ENCODE data around the gene GHSR.

GHSR gene

DNA sequence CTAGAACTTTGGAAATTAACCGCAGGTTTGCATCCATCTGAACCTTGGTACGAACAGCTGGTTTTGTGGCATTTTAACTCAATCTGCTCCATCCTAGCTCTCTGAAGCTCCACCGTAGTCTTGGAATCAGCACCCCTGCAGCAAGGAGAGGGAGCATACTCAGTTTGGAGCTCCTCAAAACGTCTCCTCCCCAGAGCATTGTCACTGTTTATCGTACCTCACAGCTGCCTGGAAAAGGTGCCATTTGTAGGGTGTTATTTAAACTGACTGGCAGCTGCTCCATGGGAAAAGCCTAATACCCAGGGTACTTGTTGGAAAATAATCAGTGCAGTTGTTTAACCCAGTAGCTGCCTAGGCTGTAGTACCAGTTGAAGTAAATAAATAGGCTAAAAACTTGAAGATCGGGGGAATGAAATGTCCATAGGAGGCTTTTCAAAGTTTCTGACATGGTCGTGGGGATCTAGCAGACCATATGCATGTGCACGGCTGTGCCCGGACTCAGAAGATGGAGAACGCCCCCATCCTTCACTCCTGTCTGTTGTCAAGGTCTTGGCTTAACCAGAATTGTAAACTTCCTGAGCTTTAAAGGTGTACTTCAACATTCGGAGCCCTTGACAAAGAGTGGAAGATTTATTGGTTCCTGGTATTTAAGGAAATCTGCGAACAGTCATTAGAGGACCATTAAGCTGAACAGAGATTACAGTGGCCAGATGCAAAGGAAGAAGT is 43.9 kb downstream of the GHSR start:
- no peak for DNase-seq
- Mint-ChIP-seq H3K4me1 (no peaks in the 10 kb centered on the region), H3K27ac (no peak overlapping the region), H3K4me3 (no peak overlapping the region), H3K36me3 (ENCODE audit: low read depth) (peaks cover 47% of the 10 kb centered on the region), H3K27me3 (ENCODE audit: low read depth, poor library complexity) (peaks cover 3% of the 10 kb centered on the region), H3K9me3 (peaks cover 23% of the 10 kb centered on the region)
- TF ChIP-seq, protein P1, sequence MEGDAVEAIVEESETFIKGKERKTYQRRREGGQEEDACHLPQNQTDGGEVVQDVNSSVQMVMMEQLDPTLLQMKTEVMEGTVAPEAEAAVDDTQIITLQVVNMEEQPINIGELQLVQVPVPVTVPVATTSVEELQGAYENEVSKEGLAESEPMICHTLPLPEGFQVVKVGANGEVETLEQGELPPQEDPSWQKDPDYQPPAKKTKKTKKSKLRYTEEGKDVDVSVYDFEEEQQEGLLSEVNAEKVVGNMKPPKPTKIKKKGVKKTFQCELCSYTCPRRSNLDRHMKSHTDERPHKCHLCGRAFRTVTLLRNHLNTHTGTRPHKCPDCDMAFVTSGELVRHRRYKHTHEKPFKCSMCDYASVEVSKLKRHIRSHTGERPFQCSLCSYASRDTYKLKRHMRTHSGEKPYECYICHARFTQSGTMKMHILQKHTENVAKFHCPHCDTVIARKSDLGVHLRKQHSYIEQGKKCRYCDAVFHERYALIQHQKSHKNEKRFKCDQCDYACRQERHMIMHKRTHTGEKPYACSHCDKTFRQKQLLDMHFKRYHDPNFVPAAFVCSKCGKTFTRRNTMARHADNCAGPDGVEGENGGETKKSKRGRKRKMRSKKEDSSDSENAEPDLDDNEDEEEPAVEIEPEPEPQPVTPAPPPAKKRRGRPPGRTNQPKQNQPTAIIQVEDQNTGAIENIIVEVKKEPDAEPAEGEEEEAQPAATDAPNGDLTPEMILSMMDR (IDR thresholded peaks at IDR 0.05), result no peak

DNA sequence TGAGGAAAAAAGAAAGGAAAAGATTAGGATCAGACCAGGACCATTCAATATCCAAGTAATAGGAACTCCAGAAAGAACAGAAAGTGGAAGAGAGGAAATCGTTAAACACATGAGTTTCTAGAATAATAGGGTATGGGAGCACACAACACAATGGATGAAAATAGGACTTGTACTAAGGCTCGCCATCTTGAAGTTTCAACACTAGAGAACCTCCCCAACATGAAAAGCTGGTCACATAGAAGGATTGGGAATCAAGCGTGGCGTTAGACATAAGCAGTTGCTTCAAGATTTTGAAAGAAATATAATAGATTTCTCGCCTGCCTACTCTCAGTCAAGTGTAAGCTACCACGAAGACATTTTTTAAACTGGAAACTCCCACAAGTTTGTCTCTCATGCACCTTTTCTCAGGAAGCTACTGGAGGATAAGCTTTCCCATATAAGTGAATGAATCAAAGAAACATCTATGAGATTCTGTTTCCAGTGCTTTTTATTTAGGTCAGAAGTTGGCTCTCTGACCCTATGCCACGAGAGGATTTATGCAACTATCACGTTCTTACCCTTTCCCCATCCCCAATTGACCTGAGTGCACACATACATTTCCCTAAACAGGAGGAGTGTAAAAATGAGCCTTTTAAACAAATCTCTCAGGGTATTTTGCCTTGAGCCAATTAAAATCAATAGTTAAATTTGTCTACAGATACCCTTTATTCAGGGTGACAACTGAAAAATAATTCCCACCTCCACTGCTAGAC is 45.2 kb downstream of the GHSR start:
- TF ChIP-seq, protein P1 (IDR thresholded peaks at IDR 0.05), result no peak
- H3K27me3 Mint-ChIP-seq (ENCODE audit: low read depth, poor library complexity), result peaks cover 3% of the 10 kb centered on the region
- H3K4me1 Mint-ChIP-seq, result no peaks in the 10 kb centered on the region
- H3K27ac Mint-ChIP-seq, result no peak overlapping the region
- H3K9me3 Mint-ChIP-seq, result peaks cover 23% of the 10 kb centered on the region
- DNase-seq, result no peak
- H3K36me3 Mint-ChIP-seq (ENCODE audit: low read depth), result peaks cover 54% of the 10 kb centered on the region
- H3K4me3 Mint-ChIP-seq, result no peak overlapping the region

DNA sequence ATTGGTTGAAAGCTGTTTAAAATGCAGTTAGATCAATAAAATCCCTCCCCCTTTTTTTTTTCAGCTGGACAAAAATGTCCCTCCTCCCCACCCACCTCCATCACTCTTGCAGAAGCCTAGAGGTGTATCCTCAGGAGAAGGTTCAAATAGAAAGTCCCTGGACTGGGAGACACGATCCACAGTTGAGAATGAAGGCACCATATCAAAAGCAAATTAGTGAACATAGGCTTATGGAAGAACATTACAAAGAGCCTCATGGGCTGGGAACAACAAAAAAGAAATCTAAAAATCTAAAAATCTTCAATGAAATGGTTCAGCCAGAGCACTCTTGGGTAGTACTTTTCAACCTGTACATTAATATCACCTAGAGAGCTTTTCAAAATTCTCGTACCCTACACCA is 46.2 kb downstream of the GHSR start:
- Mint-ChIP-seq H3K4me3 (no peak overlapping the region), H3K27me3 (ENCODE audit: low read depth, poor library complexity) (no peaks in the 10 kb centered on the region), H3K27ac (no peak overlapping the region), H3K4me1 (no peaks in the 10 kb centered on the region), H3K36me3 (ENCODE audit: low read depth) (peaks cover 54% of the 10 kb centered on the region), H3K9me3 (peaks cover 23% of the 10 kb centered on the region)
- TF ChIP-seq, protein P1 (IDR thresholded peaks at IDR 0.05), result no peak
- no peak for DNase-seq

DNA sequence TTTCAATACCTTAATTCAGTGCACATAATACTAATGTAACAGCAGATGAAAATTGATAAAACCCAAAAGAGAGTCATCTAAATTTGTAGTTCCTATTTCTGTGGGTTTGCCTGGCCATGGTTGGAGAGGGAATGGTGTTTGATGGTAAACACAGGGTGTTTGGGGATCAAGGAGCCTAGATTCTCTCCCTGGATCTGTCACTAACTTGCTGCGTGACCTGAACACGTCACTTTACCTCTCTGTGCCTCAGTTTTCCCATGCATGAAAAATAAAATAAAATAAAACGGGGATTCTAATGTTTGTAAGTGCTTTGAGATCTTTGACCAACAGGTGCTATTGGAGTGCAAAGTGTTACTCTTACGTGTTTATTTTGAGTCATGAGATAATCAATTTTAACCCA is 49.8 kb downstream of the GHSR start:
- H3K4me3 Mint-ChIP-seq, result no peak overlapping the region
- no peaks in the 10 kb centered on the region for H3K4me1 Mint-ChIP-seq
- peaks cover 70% of the 10 kb centered on the region for H3K36me3 Mint-ChIP-seq (ENCODE audit: low read depth)
- TF ChIP-seq, protein P1 (IDR thresholded peaks at IDR 0.05), result no peak
- H3K9me3 Mint-ChIP-seq, result peaks cover 18% of the 10 kb centered on the region
- H3K27ac Mint-ChIP-seq, result no peak overlapping the region
- H3K27me3 Mint-ChIP-seq (ENCODE audit: low read depth, poor library complexity), result no peaks in the 10 kb centered on the region
- no peak for DNase-seq

DNA sequence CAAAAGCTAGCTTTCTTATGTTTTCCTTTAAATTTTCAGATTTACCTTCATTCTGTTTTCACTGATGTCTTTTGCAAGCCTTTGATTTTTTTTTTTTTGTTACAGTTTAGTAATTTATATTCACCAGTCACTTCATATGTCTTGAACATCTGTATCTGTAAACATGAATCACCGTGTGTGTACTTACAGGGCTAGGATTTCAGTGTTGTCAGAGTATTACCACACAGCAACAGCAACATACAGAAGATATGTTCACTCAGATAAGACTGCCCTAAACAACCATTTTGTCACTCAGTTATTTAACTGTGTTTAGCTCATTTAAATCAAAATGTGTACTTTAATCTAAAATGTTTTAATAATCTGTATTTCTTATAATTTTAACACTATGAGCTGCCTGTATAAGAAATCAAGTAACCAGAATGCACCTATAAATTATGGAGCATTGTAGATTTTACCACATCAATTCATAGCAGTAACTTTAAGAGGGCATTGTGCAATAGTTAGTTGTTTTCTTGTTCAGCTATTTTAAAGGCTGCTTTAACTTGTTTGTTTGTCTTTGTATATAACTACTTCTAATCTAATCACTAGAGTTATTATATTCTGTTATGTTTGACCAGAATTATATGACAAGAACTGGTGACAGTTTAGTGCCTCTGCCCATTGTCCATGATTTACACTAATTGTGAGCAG is 50.4 kb downstream of the GHSR start:
- TF ChIP-seq, protein P1 (IDR thresholded peaks at IDR 0.05), result no peak
- no peak for DNase-seq
- Mint-ChIP-seq H3K27me3 (ENCODE audit: low read depth, poor library complexity) (no peaks in the 10 kb centered on the region), H3K36me3 (ENCODE audit: low read depth) (peaks cover 70% of the 10 kb centered on the region), H3K9me3 (peaks cover 20% of the 10 kb centered on the region), H3K27ac (no peak overlapping the region), H3K4me3 (no peak overlapping the region), H3K4me1 (no peaks in the 10 kb centered on the region)

All from nephron progenitor cell (in vitro differentiated cells).